ENCODE measurements around the gene ANKK1.

ANKK1 gene

GRCh38 chr11:113394919-113395318, 7.3 kb downstream of the ANKK1 start:
- no peak for DNase-seq (ENCODE audit: low read depth)
- TF ChIP-seq CTCF (IDR thresholded peaks at IDR 0.05; ENCODE audit: low read depth, low read length, missing control alignments) = no peak
- in situ Hi-C loops (cut with HindIII; ENCODE audit: low sequenced_read_pairs) = no loop called here
- H3K4me3 ChIP-seq (ENCODE audit: low read depth, low read length) = no peak overlapping the region

- no peak for TF ChIP-seq CTCF (IDR thresholded peaks at IDR 0.05; ENCODE audit: low read depth, low read length, missing control alignments)
- in situ Hi-C loops (cut with HindIII; ENCODE audit: low sequenced_read_pairs) = no loop called here
- DNase-seq (ENCODE audit: low read depth) = no peak
- no peak overlapping the region for H3K4me3 ChIP-seq (ENCODE audit: low read depth, low read length)
Measured at GRCh38 chr11:113395782-113396336, 8.3 kb downstream of the ANKK1 start.

GRCh38 chr11:113396690-113397089, 9.1 kb downstream of the ANKK1 start:
- no peak overlapping the region for H3K4me3 ChIP-seq (ENCODE audit: low read depth, low read length)
- in situ Hi-C loops (cut with HindIII; ENCODE audit: low sequenced_read_pairs) = no loop called here
- TF ChIP-seq CTCF (IDR thresholded peaks at IDR 0.05; ENCODE audit: low read depth, low read length, missing control alignments) = no peak
- no peak for DNase-seq (ENCODE audit: low read depth)

GRCh38 chr11:113397212-113397611, 9.6 kb downstream of the ANKK1 start:
- TF ChIP-seq CTCF (IDR thresholded peaks at IDR 0.05; ENCODE audit: low read depth, low read length, missing control alignments) = no peak
- DNase-seq (ENCODE audit: low read depth) = no peak
- in situ Hi-C loops (cut with HindIII; ENCODE audit: low sequenced_read_pairs) = no loop called here
- no peak overlapping the region for H3K4me3 ChIP-seq (ENCODE audit: low read depth, low read length)

DNA sequence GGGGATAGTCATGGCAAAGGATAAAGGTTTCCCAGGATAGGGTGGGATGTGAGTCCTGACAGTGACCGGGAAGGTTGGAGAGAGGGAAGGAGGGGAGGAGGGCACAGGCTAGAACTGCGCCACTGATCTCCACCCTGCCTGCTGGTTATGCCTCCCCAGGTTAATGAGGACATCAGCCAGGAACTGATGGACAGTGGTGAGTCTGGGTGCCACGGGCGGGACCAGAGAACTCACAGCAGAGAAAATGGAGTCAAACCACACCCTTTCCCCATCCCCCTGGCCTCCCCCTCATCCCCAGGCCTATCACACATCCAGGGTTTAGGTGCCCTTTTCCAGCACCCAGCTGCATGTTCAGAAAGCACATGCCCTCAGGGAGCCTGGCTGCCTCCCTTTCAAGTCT, 10.2 kb downstream of the ANKK1 start:
- no peak for DNase-seq (ENCODE audit: low read depth)
- H3K4me3 ChIP-seq (ENCODE audit: low read depth, low read length) = no peak overlapping the region
- TF ChIP-seq CTCF (IDR thresholded peaks at IDR 0.05; ENCODE audit: low read depth, low read length, missing control alignments) = no peak
- in situ Hi-C loops (cut with HindIII; ENCODE audit: low sequenced_read_pairs) = no loop called here

DNA sequence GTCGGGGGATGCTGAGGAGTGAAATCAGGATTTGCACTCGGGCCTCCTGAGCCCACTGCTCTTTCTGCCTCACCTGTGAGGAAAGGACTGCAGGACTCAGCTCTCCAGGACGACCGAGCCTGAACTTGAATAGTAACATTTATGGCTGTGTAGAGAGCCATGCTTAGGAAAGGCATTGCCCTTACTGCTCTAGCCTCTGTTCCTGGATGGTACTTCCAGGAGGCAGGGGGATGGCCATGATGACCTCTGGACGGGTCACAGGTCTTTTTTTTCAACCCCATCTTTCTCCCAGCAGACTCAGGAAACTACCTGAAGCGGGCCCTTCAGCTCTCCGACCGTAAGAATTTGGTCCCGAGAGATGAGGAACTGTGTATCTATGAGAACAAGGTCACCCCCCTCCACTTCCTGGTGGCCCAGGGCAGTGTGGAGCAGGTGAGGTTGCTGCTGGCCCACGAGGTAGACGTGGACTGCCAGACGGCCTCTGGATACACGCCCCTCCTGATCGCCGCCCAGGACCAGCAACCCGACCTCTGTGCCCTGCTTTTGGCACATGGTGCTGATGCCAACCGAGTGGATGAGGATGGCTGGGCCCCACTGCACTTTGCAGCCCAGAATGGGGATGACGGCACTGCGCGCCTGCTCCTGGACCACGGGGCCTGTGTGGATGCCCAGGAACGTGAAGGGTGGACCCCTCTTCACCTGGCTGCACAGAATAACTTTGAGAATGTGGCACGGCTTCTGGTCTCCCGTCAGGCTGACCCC, 11.3 kb downstream of the ANKK1 start:
- no peak for TF ChIP-seq CTCF (IDR thresholded peaks at IDR 0.05; ENCODE audit: low read depth, low read length, missing control alignments)
- in situ Hi-C loops (cut with HindIII; ENCODE audit: low sequenced_read_pairs) = no loop called here

More for the DNA sequence above, 11.3 kb downstream of the ANKK1 start:
- H3K4me3 ChIP-seq (ENCODE audit: low read depth, low read length) = no peak overlapping the region
- no peak for DNase-seq (ENCODE audit: low read depth)

Data from astrocyte of the cerebellum (primary cell).